Left forelimb (tissue), 1 donor: Measurements from ENCODE around the gene PTPRN2.
"Not testable (repeated sequence)": the region's sequence is repeated elsewhere in the genome, so short reads cannot be mapped to it uniquely, and the experiment has no call there.

ENCODE experiments used
- DNase-seq: peaks from one replicate; pipeline ENCODE4 v3.0.0-alpha.2; 2018; ENCODE audit warnings: low spot score

PTPRN2 gene

DNA sequence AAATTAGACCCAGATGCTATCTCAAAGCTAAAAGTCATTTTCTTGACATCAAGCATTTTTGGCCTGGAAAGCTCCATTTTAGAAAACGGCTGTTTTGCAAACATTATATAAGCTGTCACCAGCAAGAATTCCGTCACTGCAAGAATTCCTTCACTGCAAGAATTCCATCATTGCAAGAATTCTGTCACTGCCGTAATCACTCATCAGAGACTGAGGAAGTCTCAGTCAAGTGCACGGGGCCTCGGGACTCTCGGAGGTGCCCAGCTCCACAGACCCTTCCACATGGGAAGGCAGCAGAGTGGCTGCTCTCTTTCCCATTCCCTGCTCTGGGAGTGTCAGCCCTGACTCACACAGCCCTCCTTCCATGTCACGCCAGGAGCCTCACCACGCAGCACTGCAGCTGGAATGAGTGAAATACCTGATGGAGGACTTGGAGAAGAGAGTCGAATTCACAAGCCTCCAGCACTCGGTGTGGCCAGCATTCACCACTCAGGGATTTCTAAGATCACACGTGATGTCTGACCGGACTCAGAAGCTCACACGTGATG lies 168.3 kb downstream of the PTPRN2 start:
- DNase-seq: no peak

DNA sequence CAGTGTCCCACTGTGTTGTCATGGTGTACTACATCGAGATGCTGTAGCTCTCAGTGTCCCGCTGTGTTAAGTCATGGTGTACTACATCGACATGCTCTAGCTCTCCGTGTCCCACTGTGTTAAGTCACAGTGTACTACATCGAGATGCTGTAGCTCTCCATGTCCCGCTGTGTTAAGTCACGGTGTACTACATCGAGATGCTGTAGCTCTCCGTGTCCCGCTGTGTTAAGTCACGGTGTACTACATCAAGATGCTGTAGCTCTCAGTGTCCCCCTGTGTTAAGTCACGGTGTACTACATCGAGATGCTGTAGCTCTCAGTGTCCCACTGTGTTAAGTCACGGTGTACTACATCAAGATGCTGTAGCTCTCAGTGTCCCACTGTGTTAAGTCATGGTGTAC lies 169.2 kb downstream of the PTPRN2 start:
- not testable (repeated sequence) for DNase-seq

DNA sequence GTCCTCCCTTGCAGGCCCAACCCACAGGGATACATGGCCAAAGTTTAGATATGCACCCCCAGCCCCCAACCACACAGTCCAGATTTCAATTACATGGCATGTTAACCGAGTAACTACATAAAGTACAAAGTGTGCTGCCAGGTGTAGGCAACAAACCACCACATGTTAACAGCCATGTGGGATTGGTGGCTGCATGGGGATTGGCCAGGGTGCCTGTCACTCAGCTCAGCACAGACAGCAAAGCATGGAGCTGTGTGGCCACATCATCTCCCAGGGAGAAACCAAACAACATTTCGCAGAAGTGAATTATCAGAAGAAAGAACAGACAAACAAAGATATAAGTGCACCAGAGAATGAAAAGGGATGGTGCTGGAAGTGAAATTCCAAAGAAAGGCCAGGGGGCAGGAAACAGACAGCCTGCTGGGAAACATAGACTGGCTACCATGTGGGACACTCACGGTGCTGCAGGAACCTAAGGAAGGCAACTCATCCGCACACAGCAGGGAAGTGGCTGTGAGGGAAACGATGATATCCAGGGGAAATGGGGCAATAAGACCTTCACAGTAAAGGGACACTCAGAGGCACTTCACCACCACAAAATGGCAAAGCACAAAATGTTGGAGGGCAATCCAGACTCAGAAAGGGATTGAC lies 171.2 kb downstream of the PTPRN2 start:
- no peak for DNase-seq

DNA sequence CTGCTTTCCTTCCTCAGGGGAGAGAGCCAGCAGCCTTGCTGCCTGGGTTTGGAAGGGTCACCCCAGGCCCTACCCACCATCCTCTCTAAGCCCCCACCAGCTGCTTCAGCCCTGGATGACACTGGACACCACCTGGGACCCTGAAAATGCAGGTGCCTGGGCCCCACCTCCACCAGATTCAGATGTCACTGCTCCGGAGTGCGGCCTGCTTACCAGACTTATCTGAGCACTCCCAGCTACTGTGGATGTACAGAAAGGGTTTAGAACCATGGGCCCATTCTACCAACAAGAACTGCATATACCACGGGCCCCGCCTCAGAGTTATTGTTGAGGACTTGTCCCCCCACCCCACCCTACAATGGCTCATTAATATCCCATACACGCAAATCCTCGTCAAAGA lies 172.3 kb downstream of the PTPRN2 start:
- no peak for DNase-seq

DNA sequence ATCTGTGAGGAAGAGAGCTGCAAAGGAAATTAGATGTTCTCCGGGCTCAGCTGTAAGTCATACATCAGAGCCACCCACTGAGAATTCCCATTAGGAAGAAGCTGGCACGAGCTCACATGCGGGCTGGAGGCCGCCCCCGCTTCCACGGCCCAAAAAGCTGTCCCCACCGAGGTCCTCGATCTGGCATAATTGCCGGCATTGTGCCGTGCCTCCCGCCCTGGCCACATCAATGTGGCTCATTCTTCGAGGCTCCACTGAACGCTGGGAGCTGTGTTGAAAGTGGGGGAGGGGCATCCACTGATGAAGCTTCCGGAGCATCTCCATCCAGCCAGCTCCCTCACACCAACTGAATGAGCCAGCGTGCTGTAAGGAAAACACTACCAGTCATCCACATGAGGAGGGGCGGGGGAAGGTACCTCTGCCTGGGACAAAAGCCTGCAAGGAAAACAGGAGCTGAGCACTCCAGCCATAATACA lies 173.1 kb downstream of the PTPRN2 start:
- DNase-seq: no peak

DNA sequence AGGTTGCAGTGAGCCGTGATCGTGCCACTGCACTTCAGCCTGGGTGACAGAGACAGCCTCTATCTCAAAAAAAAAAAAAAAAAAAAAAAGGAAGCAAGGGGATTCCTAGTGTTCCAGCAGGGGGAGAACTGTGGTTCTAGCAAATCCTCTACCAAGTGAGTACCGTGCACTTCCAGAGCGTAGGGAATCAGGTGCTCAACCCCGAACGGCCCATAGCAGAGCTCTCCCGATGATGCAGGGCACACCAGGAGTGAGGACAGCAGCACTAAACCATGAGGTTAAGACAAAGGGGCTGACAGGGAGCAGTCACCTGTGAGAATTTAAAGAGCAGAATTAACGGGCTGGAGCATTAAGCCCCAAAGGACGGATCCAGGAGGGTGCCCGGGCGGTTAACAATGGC lies 173.6 kb downstream of the PTPRN2 start:
- no peak for DNase-seq

DNA sequence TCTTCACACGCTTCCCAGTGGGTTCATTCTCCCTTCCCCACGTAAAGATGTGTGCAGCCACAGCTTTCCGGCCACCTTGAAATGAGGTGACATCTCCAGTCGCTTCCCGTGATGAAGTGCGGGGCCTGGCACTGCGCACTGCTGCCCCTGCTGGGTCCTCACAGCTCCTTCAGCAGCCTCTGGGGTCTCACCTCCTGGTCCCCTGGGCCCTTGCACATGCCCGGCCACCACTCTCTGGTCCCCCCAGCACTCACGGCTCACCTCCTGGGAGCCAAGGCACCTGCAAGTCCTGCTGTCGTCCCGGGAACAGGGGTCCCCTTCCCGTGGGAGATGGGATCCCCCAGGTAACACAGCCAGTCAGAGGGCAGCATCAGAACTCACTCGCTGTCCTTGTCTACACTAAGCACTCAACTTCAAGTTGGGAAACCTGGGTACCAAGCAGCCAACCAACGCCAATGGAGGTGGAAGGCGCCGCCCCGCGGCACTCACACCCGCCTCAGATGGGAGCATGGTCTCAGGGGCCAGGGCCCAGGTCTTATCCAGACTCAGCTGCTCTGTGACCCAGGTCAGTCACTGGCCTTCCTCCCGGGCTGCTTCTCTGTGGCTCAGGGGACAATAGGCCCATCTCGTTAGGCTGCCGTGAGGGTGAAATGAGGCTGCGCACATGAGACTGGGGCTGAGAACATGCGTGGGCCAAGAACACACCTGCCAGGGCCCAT lies 176.2 kb downstream of the PTPRN2 start:
- DNase-seq: no peak

DNA sequence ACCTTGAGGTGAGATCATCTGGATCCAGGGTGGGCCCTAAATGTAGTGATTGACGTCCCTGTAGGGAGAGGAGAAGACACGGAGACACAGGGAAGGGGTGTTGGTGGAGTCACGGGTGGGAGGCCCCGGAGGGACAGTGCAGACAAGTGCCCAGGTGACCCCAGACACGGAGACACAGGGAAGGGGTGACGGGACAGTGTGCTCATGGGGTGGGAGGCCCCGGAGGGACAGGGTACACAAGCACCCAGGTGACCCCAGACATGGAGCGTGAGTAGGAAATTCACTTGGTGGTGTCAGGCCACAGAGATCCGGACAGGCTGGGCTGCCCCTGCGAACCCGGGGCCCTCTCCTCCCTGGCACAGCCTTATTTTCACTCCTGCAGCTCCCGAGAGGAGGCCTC lies 176.9 kb downstream of the PTPRN2 start:
- no peak for DNase-seq

DNA sequence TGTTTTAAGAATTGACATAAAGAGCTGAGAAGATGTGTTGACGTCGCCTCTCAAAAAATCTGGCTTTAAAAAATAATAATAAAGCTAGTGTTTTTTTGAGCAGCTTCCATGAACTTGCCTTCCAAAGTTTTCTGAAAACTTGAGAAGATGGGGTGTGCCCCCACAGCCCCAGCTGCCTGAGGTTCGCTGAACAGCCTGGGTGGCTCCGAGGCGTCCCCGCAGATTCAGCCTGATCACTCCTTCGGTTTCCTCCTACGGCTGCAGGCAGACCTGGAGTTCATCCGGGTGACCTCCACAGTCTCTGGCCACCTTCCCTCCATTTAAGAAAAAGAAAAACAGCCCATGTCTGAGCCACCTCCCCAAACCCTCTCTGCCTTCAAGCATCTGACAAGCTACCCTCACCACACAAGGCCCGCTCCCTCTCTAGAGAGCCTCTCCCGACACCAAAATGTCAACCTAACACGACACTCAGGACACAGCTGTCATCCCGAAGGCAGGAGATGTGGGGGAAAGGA lies 177.8 kb downstream of the PTPRN2 start:
- no peak for DNase-seq

DNA sequence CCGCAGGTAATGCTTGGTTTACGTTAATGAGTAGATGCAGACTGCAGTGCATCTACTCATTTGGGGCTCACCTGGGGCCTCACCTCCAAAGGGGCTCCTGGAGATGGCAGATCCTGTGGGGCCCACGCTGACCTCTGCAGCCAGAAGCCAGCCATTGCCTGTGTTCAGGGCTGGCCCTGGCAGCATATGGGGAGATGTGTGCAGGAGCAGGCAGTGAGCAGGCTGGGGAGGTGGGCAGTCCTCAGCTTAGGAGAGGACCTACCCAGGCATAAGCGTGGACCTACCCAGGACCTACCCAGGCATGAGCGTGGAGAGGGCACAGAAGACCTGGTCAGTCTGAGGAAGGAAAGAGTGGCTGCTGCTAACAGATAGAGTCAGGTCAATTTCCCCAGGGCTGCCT lies 178.5 kb downstream of the PTPRN2 start:
- no peak for DNase-seq

DNA sequence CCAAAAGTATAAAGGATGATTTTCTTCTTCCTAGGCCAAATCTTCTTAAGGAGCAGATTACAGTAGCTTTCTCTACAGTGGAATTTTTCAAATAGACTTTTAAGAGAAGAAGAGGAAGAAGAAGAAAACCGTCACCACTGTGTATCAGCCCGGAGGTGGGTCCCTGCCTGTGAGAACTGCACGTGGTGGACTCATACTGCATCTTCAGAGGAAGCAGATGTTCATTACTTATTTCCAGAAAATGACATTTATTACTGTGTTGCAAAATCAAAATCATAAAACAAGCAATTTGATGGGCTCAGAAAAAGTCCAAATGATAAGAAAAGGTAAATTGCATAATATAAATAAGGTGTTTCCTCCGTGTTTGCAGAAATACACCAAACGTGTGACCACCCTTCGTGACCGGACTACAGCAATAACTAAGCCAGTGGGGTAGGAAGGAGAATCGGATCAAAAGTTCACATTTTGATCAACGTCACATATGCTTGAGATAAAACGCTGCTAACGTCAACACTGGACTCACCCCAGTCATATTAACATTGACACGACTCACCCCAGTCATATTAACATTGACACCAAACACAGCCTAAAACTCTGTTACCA lies 179.2 kb downstream of the PTPRN2 start:
- no peak for DNase-seq

DNA sequence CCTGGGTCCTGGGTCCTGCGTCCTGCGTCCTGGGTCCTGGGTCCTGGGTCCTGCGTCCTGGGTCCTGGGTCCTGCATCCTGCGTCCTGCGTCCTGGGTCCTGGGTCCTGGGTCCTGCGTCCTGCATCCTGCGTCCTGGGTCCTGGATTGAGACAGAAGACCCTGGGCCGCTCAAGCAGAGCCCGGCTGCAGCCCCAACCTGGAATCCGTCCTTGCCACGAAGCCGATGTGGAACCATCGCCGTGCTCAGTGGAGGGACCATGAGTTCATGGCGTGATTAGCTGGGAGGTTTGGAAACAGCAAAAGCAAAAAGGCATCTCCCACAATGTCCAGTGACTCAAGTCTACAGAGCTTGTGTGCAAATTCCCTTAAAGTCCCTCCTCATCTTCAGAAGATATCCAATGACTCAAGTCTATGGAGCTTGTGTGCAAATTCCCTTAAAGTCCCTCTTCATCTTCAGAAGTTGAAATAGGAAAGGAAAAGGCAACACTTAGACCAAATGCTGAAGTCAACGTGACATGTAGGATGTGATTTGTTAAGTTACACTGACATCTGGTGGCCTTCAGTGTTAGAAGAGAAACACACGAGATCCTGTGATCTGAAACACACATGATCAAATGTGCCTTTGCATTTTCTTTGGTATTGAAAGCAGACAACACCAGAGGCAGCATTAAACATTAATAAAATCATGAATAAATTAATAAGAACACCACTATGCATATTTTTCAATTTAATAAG lies 179.9 kb downstream of the PTPRN2 start:
- no peak for DNase-seq

DNA sequence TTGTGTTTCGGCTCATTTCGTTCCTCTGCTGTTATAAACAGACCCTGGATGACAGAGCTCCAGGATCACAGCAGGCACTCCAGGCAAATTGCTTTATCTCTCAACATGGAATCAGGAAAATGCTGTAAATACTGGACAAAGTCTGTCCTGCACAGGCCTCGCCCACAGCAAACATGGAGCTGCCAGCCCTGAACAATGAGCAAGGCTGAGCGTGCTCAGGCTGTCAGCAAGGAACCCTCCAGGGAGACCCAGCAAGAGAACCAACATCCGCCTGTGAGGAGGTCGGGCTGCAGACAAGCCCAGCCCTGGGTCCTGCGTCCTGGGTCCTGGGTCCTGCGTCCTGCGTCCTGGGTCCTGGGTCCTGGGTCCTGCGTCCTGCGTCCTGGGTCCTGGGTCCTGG lies 180.8 kb downstream of the PTPRN2 start:
- no peak for DNase-seq

DNA sequence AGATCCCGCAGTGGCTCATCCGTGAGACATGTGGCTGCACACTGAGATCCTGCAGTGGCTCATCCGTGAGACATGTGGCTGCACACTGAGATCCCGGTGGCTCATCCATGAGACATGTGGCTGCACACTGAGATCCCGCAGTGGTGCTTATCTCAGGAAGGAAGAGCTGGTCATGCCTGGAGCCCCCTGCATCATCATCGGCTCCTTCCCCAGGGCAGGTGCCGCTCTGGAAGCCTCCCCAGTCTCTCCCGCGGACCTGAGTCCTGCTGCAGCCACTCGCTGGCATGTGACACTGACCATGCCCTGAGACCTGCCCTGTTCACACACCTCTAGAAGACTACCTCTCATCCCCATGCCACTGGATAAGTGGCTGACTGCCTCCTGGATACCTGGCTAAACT lies 181.3 kb downstream of the PTPRN2 start:
- DNase-seq: no peak

DNA sequence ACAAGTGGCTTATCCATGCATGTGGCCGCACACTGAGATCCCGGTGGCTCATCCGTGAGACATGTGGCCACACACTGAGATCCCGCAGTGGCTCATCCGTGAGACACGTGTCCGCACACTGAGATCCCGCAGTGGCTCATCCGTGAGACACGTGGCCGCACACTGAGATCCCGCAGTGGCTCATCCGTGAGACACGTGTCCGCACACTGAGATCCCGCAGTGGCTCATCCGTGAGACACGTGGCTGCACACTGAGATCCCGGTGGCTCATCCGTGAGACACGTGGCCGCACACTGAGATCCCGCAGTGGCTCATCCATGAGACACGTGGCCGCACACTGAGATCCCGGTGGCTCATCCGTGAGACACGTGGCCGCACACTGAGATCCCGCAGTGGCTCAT lies 181.9 kb downstream of the PTPRN2 start:
- not testable (repeated sequence) for DNase-seq

DNA sequence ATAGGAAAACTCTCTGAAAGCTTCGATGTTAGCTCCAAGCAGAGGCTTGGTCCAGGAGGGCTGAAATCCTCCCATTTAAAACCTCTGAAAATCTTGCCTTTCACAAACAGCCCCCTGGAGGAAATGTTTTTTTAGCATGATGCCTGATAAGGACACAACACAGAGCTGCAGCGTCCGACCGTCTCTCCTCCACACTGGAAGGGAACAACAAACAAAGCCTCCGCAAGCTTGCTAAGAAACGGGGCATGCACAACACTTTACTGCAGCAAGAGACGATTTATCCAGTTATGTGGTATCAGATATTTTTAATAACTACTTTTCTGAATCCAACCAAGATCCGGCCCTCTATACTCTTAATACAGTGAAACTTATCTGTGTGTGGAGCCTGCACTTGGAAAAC lies 182.3 kb downstream of the PTPRN2 start:
- DNase-seq: no peak

DNA sequence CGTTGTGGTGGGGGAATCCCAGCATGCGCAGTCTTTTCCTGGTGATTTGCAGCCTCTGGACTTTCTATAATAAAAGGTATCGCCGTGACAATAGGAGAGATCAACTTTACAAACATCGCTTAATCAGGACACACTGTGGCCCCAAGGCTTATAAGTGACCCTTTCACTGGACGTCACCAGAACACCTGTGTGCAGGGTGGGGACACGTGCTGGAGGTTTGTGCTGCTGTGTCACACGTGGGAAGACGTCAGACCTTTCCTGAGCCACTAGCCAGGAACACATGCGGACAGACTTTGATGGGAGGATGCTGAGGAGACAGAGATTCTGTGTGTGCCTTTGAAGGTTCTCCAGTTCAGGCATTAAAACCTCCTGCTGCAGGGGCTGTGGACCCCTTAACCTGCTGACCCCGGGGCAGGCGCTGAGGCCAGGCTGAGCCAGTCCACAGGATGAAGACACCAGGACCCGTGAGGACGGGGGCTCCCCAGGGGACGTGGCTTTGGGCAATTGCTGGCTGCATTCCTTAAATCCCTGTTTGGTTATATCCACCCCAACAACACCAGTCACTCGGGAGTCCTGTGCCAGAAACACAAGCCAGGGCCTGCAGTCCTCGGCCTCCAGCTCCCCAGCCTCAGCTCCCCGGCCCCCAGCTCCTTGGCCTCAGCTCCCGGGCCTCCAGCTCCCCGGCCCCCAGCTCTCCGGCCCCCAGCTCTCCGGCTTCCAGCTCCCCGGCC lies 183.4 kb downstream of the PTPRN2 start:
- no peak for DNase-seq

DNA sequence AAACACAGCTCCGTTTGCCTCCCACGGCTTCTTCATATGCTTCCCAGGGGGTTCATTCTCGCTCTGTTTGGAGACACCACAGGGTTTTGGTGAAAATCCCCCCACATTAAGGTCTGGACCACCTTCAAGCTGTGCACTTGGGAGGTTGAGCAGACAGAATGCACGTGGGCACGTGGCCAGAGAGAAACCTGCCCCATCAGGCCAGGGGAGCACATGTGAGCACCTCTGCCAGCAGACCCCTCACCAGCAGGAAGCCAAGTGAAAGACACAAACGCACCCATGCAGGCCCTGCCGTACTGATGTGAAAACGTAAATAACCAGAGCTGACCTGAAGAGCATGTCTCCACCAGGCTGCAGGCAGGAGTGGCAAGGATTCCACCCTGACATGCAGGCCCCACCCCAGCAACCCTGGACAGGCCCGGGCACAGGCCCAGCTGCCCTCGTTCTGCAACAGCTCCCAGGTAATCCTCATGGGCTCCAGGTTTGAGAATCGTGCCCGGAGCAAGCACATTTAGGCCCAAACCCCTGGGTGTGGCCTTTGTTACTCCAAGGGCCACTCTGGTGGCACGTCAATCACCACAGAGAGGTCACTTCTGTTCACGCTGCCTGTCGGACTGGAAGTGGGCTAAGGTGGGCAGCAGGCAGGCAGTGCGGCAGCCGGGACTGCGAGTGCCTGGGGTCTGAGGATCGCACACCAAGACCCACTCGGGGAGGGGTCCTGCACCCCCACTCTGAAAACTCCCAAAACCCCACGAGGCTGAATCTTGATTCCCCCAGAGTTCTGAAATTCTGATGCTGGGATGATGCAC lies 184.4 kb downstream of the PTPRN2 start:
- DNase-seq: no peak

DNA sequence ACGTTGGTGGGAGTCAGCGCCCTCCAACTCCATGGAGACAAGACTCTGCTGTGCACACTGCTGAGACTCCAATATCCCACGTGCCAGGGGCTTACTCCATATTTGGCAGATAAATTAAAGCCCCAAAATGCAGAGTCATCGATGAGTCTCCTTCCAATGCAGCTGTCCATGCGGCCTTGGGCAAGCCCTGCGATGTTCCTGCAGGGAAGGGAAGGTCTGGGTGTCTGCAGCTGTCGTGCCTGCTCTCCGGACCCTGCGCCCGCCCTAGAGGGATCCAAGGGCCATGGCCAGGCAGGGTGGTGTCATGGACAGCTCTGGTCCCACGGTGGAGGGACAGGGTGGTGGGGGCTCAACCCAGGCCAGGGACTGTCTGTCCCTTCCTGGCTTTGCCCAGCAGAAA lies 185.2 kb downstream of the PTPRN2 start:
- no peak for DNase-seq

DNA sequence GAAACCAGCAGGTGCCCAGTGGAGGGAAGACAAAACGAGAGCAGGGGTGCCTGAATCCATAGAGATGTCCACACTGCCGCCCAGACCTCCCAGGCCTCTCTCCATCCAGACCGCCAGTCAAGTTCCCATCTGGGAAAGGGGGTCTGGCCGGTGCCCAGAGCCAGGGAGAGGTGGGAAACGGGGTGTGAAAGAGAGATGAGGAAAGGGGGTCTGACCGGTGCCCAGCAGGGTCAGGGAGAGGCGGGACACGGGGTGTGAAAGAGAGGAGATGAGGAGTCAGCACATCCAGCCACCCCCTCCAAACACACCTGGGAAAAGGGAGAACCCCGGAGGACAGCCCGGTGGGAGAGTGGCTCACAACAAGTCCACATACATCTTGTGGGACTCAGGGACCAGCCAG lies 185.8 kb downstream of the PTPRN2 start:
- DNase-seq: no peak

DNA sequence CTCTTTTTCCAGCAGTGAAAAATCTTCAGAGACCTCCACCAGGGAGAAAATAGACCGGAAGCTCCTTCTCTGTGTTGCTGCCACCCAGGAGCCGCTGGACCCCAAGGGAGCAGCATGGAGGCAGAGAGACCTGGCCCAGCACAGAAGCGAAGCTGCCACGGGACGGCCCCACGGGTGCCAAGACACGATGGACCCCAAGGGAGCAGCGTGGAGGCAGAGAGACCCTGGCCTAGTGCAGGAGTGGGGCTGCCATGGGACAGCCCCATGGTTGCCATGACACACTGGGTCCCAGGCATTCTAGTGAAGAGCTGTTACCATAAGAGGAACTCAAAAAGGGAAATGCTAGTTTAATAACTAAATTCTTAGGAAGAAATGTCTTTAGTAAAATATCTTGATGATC lies 186.3 kb downstream of the PTPRN2 start:
- DNase-seq: no peak
